Uterus (tissue), 4 donors: Measurements from ENCODE around the gene SGF29. TPM values are rescaled to one million over a fixed set of nuclear protein-coding genes. Genes with fewer than 3 reads are reported as not detected.

Experiments
- DNase-seq, 2 donors: peaks; one replicate each; pipeline ENCODE4 v3.0.0-alpha.2; 2019 to 2020
- H3K27ac ChIP-seq, 2 donors: fragments of 200-600 bp; sonication (generic); 1 replicate in 1 of 2; 2 replicates in 1 of 2; pipeline ENCODE4 v1.5.1; 2016 to 2018
- H3K27me3 ChIP-seq, 2 donors: fragments of 200-600 bp; sonication (generic); one replicate each; pipeline ENCODE4 v1.5.1; 2018 to 2019; ENCODE audit warnings: control low read depth in 1 of 2
- H3K36me3 ChIP-seq, 2 donors: fragments of 200-600 bp; sonication (generic); one replicate each; pipeline ENCODE4 v1.5.1; 2019; ENCODE audit warnings: control low read depth in 1 of 2
- H3K4me1 ChIP-seq, 2 donors: fragments of 200-600 bp; sonication (generic); one replicate each; pipeline ENCODE4 v1.5.1; 2018 to 2019; ENCODE audit warnings: control low read depth in 1 of 2
- H3K4me3 ChIP-seq, 2 donors: fragments of 200-600 bp; sonication (generic); 1 replicate in 1 of 2; 2 replicates in 1 of 2; pipeline ENCODE4 v1.5.1; 2018 to 2019; ENCODE audit warnings: mild to moderate bottlenecking in 1 of 2
- H3K9me3 ChIP-seq, 2 donors: fragments of 200-600 bp; sonication (generic); one replicate each; pipeline ENCODE4 v1.5.1; 2019; ENCODE audit warnings: control low read depth in 1 of 2
- POLR2A ChIP-seq, 2 donors: fragments of 450-650 bp; IDR thresholded peaks; one replicate each; pipeline ENCODE4 v1.6.1; 2016; ENCODE audit warnings: antibody characterized with exemption in 2 of 2, mild to moderate bottlenecking in 1 of 2, moderate library complexity in 1 of 2
- intact Hi-C: fragments of 100-400 bp; cut with DNase I; formaldehyde crosslinking; loops from one replicate; pipeline ENCODE4 v1.15.1; 2023; ENCODE audit warnings: low total_unique reads
- total RNA-seq, 4 donors: library from RNA; depleted of rRNA in 3 of 4; stranded (reverse); fragments of >200 nt in 3 of 4; gene quantifications; one replicate each; pipeline versions ENCODE4 v1.1.0 to v1.2.4, GENCODE V29; 2014 to 2023
- TF ChIP-seq, protein P1 (sequence below), 4 experiments: fragments of 200-600 bp in 2 of 4; fragments of 450-650 bp in 2 of 4; sonication (generic) in 2 of 4; IDR thresholded peaks; one replicate each; pipeline ENCODE4 v1.5.1; 2016 to 2019; ENCODE audit warnings: antibody characterized with exemption in 4 of 4, mild to moderate bottlenecking in 2 of 4, moderate library complexity in 1 of 4
- donor health status: DM: yes; HTN: yes; CAD: no.

The SGF29 gene
- total RNA-seq, 4 donors from 2014 or later: 13.2 to 45.3 (median 29.1) TPM

DNA sequence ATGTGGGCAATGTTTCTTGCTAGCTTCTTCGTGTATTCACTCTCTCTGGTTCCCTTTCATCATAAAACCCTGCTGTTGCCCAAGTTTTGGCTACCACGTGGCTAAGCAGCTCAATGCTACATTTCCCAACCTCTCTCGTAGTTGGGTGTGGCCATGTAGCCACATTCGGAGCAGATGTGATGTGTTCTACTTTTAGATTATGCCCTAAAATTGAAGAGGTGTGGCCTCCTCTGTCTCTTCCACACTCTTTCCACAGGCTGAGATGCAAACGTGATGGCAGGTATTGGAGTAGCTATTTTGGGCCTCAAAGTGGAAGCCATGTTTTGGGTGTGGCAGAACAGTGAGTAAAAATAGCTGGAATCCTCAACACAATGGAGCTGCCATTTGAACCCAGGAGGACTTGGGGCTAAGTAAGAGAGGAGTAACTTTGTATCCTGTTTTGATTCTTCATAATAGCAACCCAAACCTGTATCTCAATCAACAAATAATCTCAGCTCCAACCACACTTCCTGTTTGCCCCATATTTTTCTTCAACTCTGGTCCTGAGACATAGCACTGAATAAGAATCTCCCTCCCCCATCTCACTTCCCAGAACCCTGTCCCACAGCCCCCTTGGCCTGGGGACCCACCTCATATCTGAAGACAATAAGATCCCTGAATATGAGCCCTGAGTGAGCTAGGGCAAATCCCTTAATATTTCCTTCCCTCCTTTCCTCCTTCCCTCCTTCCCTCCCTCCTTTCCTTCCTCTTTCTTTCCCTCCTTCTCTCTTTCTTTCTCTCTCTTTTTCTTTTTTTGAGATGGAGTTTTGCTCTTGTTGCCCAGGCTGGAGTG is 19.0 kb upstream of the SGF29 start:
- Histone ChIP-seq H3K27me3 (no peaks in the 10 kb centered on the region), H3K9me3 (no peaks in the 10 kb centered on the region), H3K36me3 (no peaks in the 10 kb centered on the region), H3K27ac (peak overlapping the region in 1 of 2 donors; percentile 64), H3K4me1 (no peaks in the 10 kb centered on the region), H3K4me3 (no peak overlapping the region)
- DNase-seq: peak in 1 of 2 donors; percentile 61
- TF ChIP-seq, protein P1, sequence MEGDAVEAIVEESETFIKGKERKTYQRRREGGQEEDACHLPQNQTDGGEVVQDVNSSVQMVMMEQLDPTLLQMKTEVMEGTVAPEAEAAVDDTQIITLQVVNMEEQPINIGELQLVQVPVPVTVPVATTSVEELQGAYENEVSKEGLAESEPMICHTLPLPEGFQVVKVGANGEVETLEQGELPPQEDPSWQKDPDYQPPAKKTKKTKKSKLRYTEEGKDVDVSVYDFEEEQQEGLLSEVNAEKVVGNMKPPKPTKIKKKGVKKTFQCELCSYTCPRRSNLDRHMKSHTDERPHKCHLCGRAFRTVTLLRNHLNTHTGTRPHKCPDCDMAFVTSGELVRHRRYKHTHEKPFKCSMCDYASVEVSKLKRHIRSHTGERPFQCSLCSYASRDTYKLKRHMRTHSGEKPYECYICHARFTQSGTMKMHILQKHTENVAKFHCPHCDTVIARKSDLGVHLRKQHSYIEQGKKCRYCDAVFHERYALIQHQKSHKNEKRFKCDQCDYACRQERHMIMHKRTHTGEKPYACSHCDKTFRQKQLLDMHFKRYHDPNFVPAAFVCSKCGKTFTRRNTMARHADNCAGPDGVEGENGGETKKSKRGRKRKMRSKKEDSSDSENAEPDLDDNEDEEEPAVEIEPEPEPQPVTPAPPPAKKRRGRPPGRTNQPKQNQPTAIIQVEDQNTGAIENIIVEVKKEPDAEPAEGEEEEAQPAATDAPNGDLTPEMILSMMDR (IDR thresholded peaks at IDR 0.05): no peak
- TF ChIP-seq POLR2A (IDR thresholded peaks at IDR 0.05): no peak
- intact Hi-C loops: no loop called here

DNA sequence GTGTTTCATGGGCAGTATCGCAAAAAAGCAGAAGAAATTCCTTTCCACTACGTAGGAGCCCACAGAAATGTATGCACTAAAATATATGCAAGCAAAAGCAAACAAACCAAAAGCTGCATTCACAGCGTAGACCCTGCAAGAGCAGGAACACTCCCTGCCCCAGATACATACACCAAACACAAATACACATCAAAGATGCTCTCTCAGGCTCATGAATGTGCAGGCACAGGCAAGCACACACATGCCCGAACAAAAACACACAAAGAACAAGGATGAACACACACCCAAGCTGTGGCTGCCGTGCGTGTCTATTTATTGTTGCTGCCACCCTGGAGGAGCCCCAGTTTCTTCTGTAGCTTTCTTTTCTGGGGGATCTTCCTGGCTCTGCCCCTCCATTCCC is 16.6 kb upstream of the SGF29 start:
- H3K9me3 ChIP-seq: no peaks in the 10 kb centered on the region
- no peaks in the 10 kb centered on the region for H3K4me1 ChIP-seq
- no peaks in the 10 kb centered on the region for H3K27me3 ChIP-seq
- H3K4me3 ChIP-seq: peak overlapping the region; percentile 63 to 78
- H3K27ac ChIP-seq: peak overlapping the region; percentile 98
- intact Hi-C loops: no loop called here
- TF ChIP-seq, protein P1 (IDR thresholded peaks at IDR 0.05): no peak
- no peak for TF ChIP-seq POLR2A (IDR thresholded peaks at IDR 0.05)
- no peaks in the 10 kb centered on the region for H3K36me3 ChIP-seq
- DNase-seq: no peak

GRCh38 chr16:28537964-28538732 is 15.6 kb upstream of the SGF29 start:
- Histone ChIP-seq H3K36me3 (no peaks in the 10 kb centered on the region), H3K9me3 (no peaks in the 10 kb centered on the region), H3K4me3 (peak overlapping the region; percentile 63 to 78), H3K27ac (peak overlapping the region; percentile 98), H3K27me3 (no peaks in the 10 kb centered on the region), H3K4me1 (no peaks in the 10 kb centered on the region)
- TF ChIP-seq POLR2A (IDR thresholded peaks at IDR 0.05): no peak
- TF ChIP-seq, protein P1 (IDR thresholded peaks at IDR 0.05): no peak
- peak in 1 of 2 donors; percentile 37 for DNase-seq
- intact Hi-C loops: no loop called here

DNA sequence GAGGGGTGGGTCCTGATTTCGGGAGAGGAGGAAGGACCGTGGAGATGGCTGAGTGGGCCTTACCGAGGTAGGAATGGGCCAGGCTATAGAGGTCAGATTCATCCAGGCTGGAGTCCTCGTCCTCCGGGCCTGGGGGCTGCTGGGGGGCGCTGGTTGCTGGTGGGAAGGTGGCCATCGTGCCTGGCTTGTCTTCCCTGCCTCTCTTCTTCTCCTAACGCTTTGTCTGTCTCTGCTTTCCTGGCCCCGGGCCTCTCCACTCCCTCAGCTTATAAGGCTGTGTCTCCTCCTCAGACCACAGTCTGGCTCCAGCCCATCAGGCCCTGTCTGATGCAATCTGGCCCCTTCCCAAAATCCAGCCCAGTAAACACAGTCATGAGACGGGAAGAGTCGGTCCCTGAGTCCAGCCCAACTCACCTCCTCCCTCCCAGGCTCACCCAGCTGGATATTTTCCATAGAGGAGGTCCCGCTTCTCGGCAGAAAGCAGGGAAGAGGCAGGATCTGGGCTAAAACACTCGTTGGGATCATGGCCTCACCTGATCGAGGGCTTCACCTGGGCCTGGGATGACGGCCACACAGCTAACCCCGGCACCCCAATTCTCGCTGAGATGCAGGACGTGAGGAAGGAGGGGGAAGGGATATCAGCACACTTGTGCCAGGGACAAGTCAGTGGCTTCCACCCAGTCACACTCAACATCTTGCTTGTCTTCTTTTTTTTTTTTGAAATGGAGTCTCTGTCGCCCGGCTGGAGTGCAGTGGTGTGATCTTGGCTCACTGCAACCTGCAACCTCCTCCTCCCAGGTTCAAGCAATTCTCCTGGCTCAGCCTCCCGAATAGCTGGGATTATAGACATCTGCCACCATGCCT is 14.8 kb upstream of the SGF29 start, which contains the start of gene NUPR1:
NUPR1 (minus strand) TSS at position 242 of the 864 bp plus-strand sequence; CDS start at position 175, 67 bp downstream.
- Histone ChIP-seq H3K4me1 (no peaks in the 10 kb centered on the region), H3K9me3 (no peaks in the 10 kb centered on the region), H3K36me3 (no peaks in the 10 kb centered on the region), H3K27ac (peak within 1 kb of the TSS; percentile 98), H3K27me3 (no peaks in the 10 kb centered on the region), H3K4me3 (peak within 1 kb of the TSS; percentile 63 to 78)
- intact Hi-C loops: no loop called here
- TF ChIP-seq, protein P1 (IDR thresholded peaks at IDR 0.05): peak in 1 of 4 experiments; percentile 8
- TF ChIP-seq POLR2A (IDR thresholded peaks at IDR 0.05): peak; percentile 89 to 91
- DNase-seq: peak; percentile 99
